Chondrocyte (in vitro differentiated cells): ENCODE data around the gene KIF26B. TPM values are rescaled to one million over a fixed set of nuclear protein-coding genes. Genes with fewer than 3 reads are reported as not detected.

Experiments
- DNase-seq: peaks from one replicate; pipeline ENCODE4 v3.0.0; 2021; ENCODE audit warnings: mixed read lengths, low spot score
- H3K27ac Mint-ChIP-seq: one replicate; pipeline ENCODE4 v1.8.0; 2021; ENCODE audit warnings: mild to moderate bottlenecking, moderate library complexity, mixed read lengths; ENCODE audit not compliant: unreplicated experiment
- H3K27me3 Mint-ChIP-seq: 2 replicates; pipeline ENCODE4 v1.8.0; 2021; ENCODE audit warnings: low read depth, mixed read lengths
- H3K36me3 Mint-ChIP-seq: 2 replicates; pipeline ENCODE4 v1.8.0; 2021; ENCODE audit warnings: low read depth, mixed read lengths
- H3K4me1 Mint-ChIP-seq: 2 replicates; pipeline ENCODE4 v1.8.0; 2021; ENCODE audit warnings: low read depth, mild to moderate bottlenecking, mixed read lengths
- H3K4me3 Mint-ChIP-seq: one replicate; pipeline ENCODE4 v1.8.0; 2021; ENCODE audit warnings: mild to moderate bottlenecking, moderate library complexity, mixed read lengths; ENCODE audit not compliant: unreplicated experiment
- H3K9me3 Mint-ChIP-seq: 2 replicates; pipeline ENCODE4 v1.8.0; 2021; ENCODE audit warnings: low read depth, mixed read lengths
- CTCF ChIP-seq: fragments of 200-600 bp; sonication (generic); IDR thresholded peaks from 2 replicates; pipeline ENCODE4 v1.5.0; 2021; ENCODE audit warnings: antibody characterized with exemption, mild to moderate bottlenecking, moderate library complexity
- total RNA-seq: library from RNA; stranded (reverse); gene quantifications from 3 replicates; pipeline ENCODE4 v1.2.1, GENCODE V29; 2021

Gene KIF26B
- total RNA-seq, 1 donor from 2014 or later: 47.0 TPM

- no peak for DNase-seq
- TF ChIP-seq CTCF: no peak
- H3K27ac Mint-ChIP-seq: no peak overlapping the region
- no peak overlapping the region for H3K4me3 Mint-ChIP-seq
- peaks cover 2% of the 10 kb centered on the region for H3K9me3 Mint-ChIP-seq
- peaks cover 65% of the 10 kb centered on the region for H3K4me1 Mint-ChIP-seq
- H3K27me3 Mint-ChIP-seq: no peaks in the 10 kb centered on the region
- peaks cover 5% of the 10 kb centered on the region for H3K36me3 Mint-ChIP-seq
Measured at GRCh38 chr1:245580651-245581050, 425.9 kb downstream of the KIF26B start.

GRCh38 chr1:245582026-245582425 lies 427.2 kb downstream of the KIF26B start:
- Mint-ChIP-seq H3K4me3 (no peak overlapping the region), H3K27ac (no peak overlapping the region), H3K9me3 (peaks cover 2% of the 10 kb centered on the region), H3K36me3 (peaks cover 5% of the 10 kb centered on the region), H3K27me3 (no peaks in the 10 kb centered on the region), H3K4me1 (peaks cover 58% of the 10 kb centered on the region)
- DNase-seq: no peak
- no peak for TF ChIP-seq CTCF

- H3K4me1 Mint-ChIP-seq: peaks cover 55% of the 10 kb centered on the region
- no peak for TF ChIP-seq CTCF
- peaks cover 2% of the 10 kb centered on the region for H3K9me3 Mint-ChIP-seq
- no peaks in the 10 kb centered on the region for H3K27me3 Mint-ChIP-seq
- no peak for DNase-seq
- H3K36me3 Mint-ChIP-seq: peaks cover 3% of the 10 kb centered on the region
- no peak overlapping the region for H3K4me3 Mint-ChIP-seq
- H3K27ac Mint-ChIP-seq: peak overlapping the region; percentile 45
Measured at GRCh38 chr1:245583081-245583480, 428.3 kb downstream of the KIF26B start.

- H3K36me3 Mint-ChIP-seq: peaks cover 3% of the 10 kb centered on the region
- TF ChIP-seq CTCF: no peak
Measured at GRCh38 chr1:245583575-245584330, 429.0 kb downstream of the KIF26B start.

GRCh38 chr1:245585252-245585959 lies 430.6 kb downstream of the KIF26B start:
- Mint-ChIP-seq H3K27ac (peak overlapping the region; percentile 89), H3K9me3 (peaks cover 2% of the 10 kb centered on the region), H3K27me3 (no peaks in the 10 kb centered on the region), H3K36me3 (no peaks in the 10 kb centered on the region), H3K4me1 (peaks cover 45% of the 10 kb centered on the region), H3K4me3 (peak overlapping the region; percentile 38)
- no peak for DNase-seq
- peak; percentile 27 for TF ChIP-seq CTCF

More at GRCh38 chr1:245583575-245584330, 429.0 kb downstream of the KIF26B start:
- no peak for DNase-seq
- Mint-ChIP-seq H3K27ac (peak overlapping the region; percentile 45), H3K27me3 (no peaks in the 10 kb centered on the region), H3K9me3 (peaks cover 2% of the 10 kb centered on the region), H3K4me1 (peaks cover 49% of the 10 kb centered on the region), H3K4me3 (no peak overlapping the region)
